ENCODE data around the gene EPAS1.

The EPAS1 gene

DNA sequence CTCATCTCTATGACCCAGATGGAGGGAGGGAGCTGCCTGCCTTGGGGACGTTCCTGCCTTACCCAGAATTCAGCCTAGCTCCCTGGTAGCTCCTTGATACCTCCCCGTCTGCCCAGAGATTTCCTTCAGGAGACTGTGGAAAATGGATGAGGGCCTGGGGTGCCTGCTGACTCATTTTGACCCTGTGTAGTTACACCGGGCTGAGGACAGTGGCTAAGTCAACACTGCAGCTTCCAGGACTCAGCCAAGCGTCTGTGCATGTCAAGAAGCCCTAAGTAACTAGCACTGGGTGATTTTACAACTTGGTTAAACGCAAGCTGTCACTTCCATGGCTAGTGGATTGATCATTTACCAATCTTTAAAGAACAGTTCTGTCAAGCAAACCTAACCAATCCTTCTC, 23.3 kb upstream of the EPAS1 start:
- no peak for DNase-seq

DNA sequence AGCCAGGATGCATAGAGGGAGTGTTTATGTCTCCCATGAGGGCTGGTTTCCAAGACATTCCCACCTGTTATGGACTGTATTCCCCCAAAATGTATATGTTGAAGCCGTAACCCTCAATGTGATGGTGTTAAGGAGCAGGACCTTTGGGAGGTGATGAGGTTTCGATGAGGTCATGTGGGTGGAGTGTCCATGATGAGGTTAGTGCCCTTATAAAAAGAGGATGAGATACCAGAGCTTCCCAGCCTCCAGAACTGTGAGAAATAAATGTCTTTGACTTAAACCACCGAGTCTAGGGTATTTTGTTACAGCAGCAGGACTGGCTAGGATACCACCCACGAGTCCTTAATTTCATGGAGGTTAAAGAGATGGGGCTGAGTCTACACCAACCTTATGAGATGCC, 22.6 kb upstream of the EPAS1 start:
- DNase-seq: no peak

DNA sequence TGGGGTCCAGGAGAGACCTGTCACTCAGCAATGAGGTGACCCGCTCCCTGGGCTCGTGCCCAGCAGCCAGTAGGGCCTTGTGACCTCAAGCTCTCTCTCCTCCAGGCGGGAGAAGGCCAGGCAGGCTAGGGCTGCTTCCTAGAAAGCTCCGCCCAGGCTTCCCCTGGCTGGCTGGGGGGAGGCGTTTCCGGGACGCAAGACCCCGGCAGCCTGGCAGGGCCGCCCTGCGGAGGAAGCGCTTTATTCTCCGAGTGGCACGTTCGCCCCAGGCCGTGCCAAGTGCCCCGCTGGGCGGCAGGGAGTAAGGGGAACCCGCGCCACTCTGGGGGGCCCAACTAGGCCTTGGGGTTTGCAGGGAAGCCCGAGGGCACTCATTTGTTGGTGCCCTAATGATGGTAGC, 21.2 kb upstream of the EPAS1 start:
- peak; percentile 43 for DNase-seq

DNA sequence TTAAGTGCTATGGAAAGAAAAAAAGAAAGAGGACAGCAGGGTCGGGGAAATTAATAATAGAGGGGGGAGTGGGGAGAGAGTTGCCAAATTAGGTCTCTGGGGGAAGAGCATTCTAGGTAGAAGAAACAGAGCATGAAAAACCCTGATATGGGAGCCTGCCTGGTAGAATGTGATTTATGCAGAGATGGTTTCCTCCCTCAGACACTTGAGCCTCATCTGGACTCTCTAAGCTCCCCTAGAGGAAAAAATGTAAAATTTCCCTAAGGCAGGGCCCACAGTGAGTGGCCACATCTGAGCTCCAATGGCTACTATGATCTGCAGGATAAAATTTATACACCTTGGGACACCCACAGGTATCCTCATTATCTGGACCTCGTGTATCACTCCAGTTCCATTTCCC, 20.6 kb upstream of the EPAS1 start:
- peak; percentile 48 for DNase-seq

DNA sequence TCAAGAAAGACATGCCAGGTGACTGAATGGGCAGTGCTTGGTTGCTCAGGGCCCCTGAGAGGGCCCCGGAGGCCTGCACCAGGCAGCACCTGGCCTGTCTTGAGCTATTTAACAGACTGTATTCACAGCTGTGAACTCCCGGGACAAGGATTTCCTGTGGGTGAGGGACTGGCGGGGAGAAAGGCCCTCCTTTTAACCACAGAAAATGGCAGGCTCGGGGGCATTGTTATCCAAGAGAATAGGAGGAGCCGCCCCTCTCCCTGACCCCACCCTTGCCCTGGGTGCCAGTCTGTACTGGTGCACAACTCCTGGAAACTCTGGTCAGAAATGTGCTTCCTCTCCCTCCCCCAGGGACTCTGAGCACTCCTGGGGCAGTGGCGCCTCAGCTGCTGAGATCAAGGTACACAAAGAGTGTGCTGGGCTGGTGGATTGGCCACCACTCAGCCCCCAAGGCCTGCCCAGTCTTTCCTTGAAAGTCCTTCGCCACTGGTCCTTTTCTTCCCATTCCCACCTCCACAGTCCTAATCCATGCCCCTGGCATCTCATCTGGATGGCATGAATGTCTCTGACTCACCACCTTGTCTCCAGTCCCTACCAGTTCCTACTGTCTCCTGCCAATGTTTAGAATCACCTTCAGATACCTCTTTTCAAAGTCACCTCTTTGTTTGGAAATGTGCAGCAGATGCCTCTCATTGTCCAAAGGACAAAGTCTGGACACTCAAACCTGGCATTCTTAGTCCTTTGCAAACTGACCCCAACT, 19.6 kb upstream of the EPAS1 start:
- no peak for DNase-seq

DNA sequence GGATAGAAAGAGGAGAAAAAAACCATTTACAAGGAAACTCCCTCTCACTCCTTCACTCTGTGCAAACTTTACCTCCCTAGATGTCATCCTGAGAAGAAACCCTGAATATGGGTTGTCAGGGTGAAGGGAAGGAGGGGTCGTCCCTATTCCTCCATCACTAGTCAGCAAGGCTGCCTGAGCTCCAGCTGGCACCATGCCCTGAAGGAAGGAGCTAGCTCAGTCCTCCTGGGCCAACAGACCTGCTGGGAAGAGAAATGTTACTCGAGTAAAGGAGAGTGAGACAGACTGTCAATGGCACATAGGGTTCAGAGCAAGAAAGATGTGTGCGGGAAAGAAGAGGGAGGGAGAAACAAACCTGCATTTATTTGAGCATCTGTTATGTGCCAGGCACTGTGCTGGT, 18.3 kb upstream of the EPAS1 start:
- no peak for DNase-seq

DNA sequence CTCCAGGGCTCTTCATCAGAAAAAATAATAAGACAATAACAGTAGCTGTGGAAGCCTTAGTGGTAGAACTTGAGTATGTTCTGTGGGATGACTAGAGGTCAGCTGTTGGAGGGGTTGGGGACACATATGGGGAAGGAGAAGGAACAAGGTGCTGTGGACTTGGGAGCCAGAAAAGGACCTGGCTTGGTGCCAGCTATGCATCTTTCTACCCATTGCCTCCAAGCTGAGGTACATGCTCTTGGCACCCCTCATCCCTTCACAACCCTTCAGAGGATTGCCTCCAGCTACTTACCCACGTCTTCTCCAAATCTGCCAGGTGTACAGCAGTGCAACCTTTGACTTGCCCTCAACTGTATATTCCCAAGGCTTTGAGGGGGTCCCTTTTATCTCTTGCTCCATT, 15.3 kb upstream of the EPAS1 start:
- DNase-seq: no peak

DNA sequence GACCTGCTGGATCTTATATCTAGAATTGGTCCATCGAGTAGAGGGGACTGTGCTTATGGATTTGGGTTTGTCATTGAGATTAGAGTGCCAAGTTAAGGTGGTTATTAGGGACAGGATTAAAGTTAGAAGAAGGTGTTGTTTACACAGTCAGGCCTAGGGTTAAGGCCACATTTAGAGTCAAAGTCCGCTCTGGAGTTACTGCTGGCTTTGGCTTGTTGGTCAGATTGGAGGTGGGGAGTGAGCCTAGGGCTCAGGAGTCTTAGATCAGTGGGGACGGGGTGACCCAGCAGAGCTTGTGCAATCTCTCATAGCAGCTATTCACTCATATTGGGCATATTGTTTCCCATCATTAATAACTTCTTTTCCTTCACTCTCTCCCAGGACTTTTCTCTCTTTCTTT, 13.5 kb upstream of the EPAS1 start:
- no peak for DNase-seq

DNA sequence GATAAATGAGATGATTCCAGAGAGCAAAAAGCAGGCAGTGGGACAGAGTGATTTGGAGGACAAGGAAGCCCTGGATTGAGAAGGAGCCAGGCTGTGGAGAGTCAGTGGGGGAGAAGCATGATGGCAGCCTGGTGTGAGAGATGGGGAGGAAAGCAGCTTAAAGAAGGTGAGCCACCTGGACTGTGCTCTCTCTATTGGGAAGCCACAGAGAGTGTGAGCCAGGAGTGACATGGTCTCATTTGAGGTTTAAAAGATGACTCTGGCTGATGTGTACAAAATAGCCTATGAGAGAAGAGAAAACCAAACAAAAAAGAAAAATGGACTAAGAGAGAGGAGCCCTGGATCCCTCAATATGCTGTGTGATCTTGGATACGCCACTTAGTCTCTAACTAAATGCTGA, 12.9 kb upstream of the EPAS1 start:
- DNase-seq: no peak

DNA sequence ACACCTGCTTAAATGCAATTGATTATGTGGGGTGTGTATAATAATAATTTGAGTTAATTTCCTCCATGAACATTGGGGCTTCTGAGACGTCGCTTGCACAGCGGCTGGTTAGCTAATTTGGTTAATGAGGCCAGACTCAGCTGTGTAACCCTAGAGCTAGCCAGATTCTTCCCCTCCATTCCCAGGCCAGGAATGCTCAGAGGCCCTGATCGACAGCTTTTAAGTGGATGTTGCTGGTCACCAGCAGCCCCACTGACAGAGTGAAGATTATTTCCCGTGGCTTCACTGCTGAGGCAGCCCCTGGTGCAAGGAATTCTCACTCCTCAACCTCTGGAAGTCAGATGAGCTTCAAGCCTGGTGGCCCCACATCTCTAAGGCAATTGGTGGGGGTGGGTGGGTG, 12.4 kb upstream of the EPAS1 start:
- no peak for DNase-seq

DNA sequence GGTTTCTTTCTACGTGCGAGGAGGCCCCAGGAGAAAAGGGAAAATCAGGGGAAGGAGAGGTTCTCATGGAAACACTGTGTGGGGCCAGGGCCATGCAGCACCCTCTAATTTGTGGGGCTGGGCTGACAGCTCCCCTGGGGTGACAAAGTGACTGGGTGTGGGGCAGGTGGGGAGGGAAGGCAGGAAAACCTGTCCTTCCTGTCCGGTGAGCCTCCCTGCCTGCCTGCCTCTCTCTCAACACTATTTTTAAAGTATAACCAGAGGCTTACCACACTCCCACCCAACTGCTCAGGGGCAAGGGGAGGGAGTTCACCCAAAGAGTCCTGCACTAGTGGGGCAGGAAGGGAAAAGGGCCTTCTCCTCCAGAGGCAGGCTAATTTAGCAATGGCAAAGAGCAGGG, 10.5 kb upstream of the EPAS1 start:
- DNase-seq: no peak

DNA sequence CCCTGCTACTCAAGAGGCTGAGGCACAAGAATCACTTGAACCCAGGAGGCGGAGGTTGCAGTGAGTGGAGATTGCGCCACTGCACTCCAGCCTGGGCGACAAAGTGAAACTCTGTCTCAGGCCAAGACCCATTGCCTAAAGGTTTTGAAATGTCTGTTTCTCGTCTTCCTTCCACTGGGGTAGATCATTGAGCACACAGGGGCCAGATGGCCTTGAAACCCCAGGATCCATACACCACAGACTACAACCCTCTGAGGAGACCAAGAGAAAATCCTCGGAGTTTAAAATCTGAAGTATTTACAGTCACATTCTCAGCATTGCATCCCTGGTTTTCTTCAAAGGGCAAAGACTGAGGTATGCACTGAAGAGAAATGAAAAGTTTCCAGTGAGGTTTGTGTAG, 7.1 kb upstream of the EPAS1 start:
- no peak for DNase-seq

DNA sequence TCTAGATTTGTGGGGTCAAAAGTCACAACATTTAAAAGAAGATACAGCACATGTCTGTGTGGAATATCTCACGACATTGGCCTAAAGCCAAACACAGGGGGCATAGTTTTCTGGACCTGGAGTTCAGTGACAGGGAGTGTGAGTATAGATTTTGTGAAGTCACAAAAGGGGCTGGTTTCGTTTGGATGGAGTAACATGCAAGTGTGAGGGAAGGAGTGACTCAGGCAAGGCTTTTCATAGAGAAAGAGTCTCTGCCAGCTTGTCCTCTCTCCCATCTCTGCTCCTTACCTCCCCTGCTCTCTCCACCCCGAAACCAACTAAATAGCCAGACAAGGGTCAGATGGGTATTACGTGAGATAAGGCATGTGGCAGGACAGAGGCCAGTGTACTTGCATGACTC, 3.7 kb upstream of the EPAS1 start:
- no peak for DNase-seq

DNA sequence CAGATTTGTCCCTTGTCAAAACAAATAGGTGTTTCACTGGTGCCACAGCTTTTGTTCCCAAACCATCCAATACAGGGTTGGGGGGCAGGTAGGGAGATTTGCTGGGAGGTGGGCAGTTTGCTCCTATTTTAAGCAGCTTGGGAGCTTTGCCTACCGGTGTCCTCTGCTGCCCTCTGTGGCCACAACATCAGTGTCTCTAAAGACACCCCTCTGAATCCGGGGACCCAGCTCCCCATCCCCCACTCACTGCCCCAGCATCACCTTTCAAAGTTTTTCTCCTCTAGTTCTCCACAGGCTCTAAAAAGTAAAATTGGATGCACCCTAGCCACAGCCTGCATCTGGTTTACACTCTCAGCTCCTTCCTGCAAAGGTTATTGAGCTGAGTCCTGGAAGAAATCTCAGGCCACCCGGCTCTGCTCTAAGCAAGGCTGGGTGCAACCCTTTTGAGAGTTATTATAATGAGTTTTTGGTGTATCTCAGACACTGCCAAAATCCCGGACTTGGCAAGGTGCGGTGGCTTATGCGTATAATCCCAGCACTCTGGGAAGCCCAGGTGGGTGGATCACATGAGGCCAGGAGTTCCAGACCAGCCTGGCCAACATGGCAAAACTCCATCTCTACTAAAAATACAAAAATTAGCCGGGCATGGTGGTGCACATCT, 2.9 kb upstream of the EPAS1 start:
- no peak for DNase-seq

DNA sequence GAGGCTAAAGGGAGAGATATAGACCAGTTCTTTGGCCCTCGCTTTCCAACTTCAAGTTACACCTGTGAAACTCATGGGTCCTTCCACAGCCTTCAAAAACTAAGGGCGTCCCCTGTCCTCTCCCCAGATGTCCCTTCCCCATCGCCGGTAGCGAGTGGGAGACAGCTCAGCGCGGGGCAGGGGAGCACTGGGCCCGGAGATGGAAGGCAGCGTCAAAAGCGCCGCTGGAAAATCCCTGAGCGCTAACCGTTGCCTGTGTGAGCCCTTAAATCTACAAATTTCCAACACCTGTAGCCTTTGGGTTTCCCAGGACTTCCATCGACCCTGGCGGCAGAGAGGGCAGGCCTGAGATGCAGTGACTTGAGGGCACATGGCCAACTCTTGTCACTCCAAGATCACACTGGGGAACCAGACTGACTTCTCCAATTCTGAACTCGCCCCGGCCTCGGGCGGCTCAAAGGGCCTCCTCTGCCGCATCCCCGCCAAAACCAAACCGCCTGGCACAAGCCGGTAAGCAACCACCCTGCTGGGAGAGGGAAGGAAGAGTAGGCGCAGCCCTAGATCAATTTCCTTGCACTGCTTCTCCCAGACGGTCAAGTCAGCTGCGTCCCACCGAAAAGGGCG, 879 bp upstream of the EPAS1 start:
- DNase-seq: no peak

DNA sequence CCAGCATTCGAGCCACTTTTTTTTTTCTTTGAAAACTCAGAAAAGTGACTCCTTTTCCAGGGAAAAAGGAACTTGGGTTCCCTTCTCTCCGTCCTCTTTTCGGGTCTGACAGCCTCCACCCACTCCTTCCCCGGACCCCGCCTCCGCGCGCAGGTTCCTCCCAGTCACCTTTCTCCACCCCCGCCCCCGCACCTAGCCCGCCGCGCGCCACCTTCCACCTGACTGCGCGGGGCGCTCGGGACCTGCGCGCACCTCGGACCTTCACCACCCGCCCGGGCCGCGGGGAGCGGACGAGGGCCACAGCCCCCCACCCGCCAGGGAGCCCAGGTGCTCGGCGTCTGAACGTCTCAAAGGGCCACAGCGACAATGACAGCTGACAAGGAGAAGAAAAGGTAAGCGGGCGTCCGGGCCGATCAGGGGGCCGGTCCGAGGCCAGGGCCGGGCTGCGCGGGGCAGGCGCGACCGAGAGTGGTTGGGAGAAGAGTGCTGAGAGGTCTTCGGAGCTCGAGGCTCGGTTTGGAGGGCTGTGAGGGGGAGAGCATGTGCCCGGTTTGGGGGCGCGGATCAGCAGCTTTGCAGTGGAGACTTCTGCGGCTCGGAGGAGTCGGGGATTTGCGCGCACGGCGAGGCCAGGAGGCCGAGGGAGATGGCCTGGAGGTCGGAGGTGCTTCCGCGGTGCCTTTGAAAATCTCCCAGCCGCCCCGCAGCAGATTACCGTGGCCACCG, 502 bp downstream of the EPAS1 start:
- DNase-seq: no peak

DNA sequence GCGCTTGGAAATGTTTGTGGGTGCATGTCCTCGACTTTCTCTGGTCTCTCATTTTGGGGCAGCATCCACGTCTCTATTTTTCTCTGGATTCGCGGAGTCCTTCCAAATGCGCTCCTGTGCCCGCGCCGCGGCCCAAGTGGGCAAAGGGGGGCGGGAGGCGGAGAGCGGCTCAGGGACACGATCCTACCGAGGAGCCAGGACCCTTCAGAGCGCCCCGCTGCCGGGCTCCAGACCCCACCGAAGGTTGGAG, 990 bp downstream of the EPAS1 start:
- DNase-seq: no peak

DNA sequence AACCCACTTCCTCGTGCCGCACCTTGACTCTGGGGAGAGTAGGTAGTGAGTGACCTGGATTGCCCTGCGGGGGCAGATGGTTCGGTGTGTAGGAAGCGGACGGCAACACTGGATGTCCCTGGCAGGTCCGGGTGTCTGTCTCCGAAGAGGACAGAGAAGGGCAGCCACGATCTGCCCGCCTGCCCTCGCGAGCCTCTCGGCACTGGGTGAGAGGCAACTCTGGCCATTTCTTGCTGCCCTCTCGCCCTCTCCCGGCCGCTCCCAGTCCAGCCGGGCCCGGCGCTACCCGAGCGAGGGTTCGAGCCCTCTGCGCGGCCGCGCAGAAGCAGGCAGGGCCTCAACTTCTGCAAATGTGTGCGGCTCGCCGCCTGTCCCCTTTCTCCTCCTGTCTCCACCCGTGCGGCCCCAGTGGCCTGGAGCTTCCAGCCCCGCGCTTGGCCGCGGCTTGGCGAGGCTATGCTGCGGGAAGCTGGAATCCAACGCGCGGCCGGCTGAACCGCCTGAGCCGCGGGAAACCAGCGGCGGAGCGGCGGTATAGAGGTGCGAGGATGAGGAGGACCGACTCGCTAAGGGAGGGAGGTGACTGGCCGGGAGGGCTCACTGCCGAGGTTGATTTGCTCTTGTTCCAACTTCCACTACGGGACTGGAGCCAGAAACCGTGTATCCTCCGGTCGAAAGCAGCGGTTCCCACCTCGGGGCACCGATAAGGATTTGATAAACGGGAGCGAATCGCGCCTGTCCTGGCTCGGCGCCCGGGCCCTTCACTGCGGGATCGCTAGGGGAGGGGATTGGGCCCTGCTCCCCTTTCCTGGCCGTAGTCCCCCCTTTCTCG, 1.5 kb downstream of the EPAS1 start:
- peak; percentile 29 for DNase-seq

DNA sequence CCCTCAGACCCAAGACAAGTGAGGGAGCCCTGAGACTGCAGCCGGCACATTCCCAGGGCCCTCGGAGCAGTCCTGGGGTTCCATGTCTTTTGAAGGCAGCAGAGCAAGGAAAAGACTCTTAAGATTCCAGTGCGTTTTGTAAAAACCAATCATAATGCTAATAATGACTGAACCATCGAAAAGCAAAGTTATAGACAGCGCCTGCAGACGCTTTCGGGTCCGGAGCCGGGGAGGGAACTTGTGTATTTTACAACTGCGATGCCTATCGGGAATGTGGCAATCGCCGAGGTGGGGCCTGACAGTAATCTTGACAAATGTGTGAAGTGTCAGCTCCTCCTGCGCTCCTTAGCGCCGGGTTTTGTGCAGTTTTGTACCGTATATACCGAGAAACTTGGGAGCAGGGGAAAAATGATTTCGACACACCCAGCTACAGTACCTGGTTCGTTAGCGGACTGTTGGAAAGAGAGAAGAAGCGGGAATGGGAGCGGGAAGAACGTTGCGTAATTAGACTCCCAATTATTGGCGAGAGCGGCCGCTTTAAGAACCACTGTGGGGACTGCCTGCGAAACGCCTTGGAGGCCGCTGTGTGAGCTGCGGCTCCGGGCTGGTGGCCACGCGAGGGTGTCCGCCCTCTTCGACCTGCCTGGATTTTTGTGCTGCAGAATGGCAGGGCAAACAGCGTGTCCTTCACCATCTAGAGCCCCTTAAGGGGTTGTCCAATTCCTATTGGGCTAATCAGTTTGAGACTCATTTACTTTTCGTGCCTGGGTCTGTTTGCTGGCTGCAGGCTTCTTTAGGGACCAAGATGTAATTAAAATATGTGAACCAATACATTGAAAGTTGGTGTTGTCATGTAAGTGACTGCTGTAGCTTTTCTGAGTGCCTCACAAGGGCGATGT, 2.4 kb downstream of the EPAS1 start:
- DNase-seq: peak; percentile 44

DNA sequence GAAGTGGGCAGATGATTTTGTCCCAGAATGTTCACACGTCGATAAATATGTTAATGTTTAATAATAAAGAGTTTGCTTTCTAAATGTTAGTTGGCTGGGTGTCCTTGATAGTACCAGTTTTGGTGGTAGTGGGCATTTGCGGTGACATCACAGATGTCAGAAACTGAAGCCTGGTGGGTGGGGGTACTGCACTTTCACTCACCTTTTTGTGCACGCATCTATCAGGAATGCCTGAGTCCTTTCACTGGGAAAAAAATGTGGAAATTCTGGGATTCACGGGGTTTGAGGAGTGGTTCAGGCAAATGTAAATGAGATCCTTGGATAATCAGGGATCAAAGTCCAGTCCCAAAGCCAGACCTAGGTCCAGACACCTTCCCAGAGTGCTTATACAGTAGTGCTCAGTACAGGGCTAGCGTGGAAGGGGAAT, 3.2 kb downstream of the EPAS1 start:
- no peak for DNase-seq

DNA sequence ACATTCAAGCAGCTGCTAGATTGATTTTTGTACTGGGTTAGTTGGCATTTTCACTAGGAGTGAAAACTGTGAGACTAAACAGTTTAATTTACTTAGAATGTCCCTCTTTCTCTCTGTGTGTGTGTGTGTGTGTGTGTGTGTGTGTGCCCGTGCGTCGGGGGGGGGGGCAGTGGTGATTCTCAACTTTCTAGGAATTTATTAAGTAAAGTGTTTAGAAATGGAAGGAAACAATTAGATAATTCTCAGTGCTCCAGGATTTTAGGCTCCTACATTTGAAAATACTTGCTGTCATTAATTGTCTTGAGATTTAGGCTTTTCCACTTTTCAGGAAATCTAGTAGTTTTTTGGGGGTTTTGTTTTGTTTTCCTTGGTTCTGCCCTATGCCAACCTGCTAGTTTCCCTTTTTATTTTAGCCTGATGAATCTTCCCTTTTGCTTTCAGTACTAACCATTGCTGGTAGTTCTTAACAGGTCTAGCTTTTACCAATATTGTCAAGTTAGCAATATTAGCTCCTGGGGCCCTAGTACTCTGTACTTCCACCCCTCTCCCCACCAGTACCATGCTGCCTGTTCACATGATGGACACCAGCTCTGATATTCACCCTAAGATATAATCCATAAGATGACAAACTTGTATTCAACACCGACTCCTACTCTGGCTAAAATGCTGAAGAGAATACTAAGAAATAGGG, 4.9 kb downstream of the EPAS1 start:
- DNase-seq: no peak

Measured in fibroblast of skin of scalp (primary cell).